ENCODE measurements around the gene NPW.
A peak's percentile ranks its signal among the peaks of the same experiment; 100 is the strongest.

NPW gene

DNA sequence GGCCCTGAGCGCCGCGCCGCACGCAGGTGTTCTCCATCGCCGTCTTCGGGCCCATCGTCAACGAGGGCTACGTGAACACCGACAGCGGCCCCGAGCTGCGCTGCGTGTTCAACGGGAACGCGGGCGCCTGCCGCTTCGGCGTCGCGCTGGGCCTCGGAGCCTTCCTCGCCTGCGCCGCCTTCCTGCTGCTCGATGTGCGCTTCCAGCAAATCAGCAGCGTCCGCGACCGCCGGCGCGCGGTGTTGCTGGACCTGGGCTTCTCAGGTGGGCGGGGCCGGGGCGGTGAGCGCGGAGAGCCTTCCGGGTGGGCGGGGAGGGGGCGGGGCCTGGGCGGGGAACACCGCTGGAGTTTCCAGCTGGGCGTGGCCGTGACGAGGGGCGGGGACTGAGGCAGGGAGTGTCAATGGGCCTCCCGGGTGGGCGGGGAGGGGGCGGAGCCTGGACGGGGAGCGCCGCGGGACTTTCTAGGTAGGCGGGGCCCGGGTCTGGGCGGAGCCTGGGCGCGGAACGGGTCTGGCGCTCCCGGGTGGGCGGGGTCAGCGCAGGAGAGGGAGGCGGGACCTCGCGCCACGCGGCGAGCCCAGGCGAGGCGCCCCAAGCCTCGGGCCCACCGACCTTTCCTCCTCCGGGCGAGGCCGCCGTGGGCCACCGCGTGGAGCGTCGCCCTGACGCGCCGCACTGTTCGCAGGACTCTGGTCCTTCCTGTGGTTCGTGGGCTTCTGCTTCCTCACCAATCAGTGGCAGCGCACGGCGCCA is 27.5 kb upstream of the NPW start:
- H3K27me3 ChIP-seq, result peaks cover 29% of the 10 kb centered on the region
- peak; percentile 98 for DNase-seq

GRCh38 chr16:1992704-1993317 is 26.8 kb upstream of the NPW start:
- no peak for DNase-seq
- Histone ChIP-seq H3K4me1 (no peaks in the 10 kb centered on the region), H3K4me3 (ENCODE audit: low read depth, low read length) (no peak overlapping the region), H3K9me3 (peaks cover 10% of the 10 kb centered on the region), H3K27me3 (peaks cover 29% of the 10 kb centered on the region), H3K36me3 (peaks cover 18% of the 10 kb centered on the region)
- TF ChIP-seq CTCF (IDR thresholded peaks at IDR 0.05; ENCODE audit: low read depth, low read length), result no peak

More for the DNA sequence above, 27.5 kb upstream of the NPW start:
- H3K4me3 ChIP-seq (ENCODE audit: low read depth, low read length), result no peak overlapping the region
- TF ChIP-seq CTCF (IDR thresholded peaks at IDR 0.05; ENCODE audit: low read depth, low read length), result no peak
- H3K4me1 ChIP-seq, result no peaks in the 10 kb centered on the region
- peaks cover 10% of the 10 kb centered on the region for H3K9me3 ChIP-seq
- peaks cover 11% of the 10 kb centered on the region for H3K36me3 ChIP-seq

- Histone ChIP-seq H3K9me3 (peaks cover 10% of the 10 kb centered on the region), H3K4me3 (ENCODE audit: low read depth, low read length) (no peak overlapping the region), H3K27me3 (peaks cover 28% of the 10 kb centered on the region), H3K4me1 (no peaks in the 10 kb centered on the region), H3K36me3 (peaks cover 27% of the 10 kb centered on the region)
- DNase-seq, result no peak
- TF ChIP-seq CTCF (IDR thresholded peaks at IDR 0.05; ENCODE audit: low read depth, low read length), result no peak
Observed at GRCh38 chr16:1993731-1994131, 25.9 kb upstream of the NPW start.

GRCh38 chr16:1997494-1998359 is 21.9 kb upstream of the NPW start:
- no peak for DNase-seq
- TF ChIP-seq CTCF (IDR thresholded peaks at IDR 0.05; ENCODE audit: low read depth, low read length), result no peak
- H3K4me3 ChIP-seq (ENCODE audit: low read depth, low read length), result no peak overlapping the region
- H3K4me1 ChIP-seq, result no peaks in the 10 kb centered on the region
- peaks cover 67% of the 10 kb centered on the region for H3K36me3 ChIP-seq
- no peaks in the 10 kb centered on the region for H3K27me3 ChIP-seq
- H3K9me3 ChIP-seq, result peaks cover 1% of the 10 kb centered on the region; the same call in 1 of the 2 replicates

DNA sequence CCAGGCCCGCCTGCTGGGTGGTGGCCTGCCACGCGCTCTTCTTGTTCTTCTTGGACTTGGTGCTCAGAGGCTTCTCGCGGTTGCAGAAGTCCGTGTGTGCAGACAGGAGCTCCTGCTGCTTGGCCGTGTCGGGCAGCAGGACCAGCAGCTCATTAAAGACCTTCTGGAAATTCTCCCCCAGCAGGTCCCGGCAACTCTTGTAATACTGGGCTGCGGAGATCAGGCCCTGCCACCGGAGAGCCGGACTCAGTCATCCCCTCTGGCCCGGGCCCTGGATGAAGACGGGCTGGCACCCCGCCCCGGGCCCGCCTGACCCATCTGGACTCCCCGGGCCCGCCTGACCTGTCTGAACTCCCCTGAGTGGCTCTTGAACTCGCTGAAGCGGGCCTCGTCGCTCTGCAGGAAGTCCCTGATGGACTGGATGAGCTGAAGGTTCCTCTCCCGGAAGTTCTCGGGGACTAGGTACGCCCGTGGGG is 21.2 kb upstream of the NPW start:
- Histone ChIP-seq H3K9me3 (no peaks in the 10 kb centered on the region), H3K36me3 (peaks cover 74% of the 10 kb centered on the region), H3K4me3 (ENCODE audit: low read depth, low read length) (no peak overlapping the region), H3K27me3 (no peaks in the 10 kb centered on the region), H3K4me1 (no peaks in the 10 kb centered on the region; the same call in 1 of the 2 replicates)
- DNase-seq, result no peak
- TF ChIP-seq CTCF (IDR thresholded peaks at IDR 0.05; ENCODE audit: low read depth, low read length), result no peak

Data from BE2C (cell line).